Measurements from ENCODE around the gene SPTAN1.
"Not testable (repeated sequence)": the region's sequence is repeated elsewhere in the genome, so short reads cannot be mapped to it uniquely, and the experiment has no call there.

Gene SPTAN1

GRCh38 chr9:128552744-128553440, 505 bp downstream of the SPTAN1 start:
- DNase-seq (ENCODE audit: low read depth, low spot score) = peak; percentile 13

GRCh38 chr9:128553728-128554127, 1.3 kb downstream of the SPTAN1 start:
- DNase-seq (ENCODE audit: low read depth, low spot score) = no peak

GRCh38 chr9:128554155-128554862, 1.9 kb downstream of the SPTAN1 start:
- no peak for DNase-seq (ENCODE audit: low read depth, low spot score)

GRCh38 chr9:128555180-128555721, 2.9 kb downstream of the SPTAN1 start:
- DNase-seq (ENCODE audit: low read depth, low spot score) = no peak

GRCh38 chr9:128556276-128556675, 3.9 kb downstream of the SPTAN1 start:
- no peak for DNase-seq (ENCODE audit: low read depth, low spot score)

GRCh38 chr9:128556926-128557634, 4.7 kb downstream of the SPTAN1 start:
- DNase-seq (ENCODE audit: low read depth, low spot score) = no peak

GRCh38 chr9:128558431-128559310, 6.3 kb downstream of the SPTAN1 start:
- DNase-seq (ENCODE audit: low read depth, low spot score) = no peak

GRCh38 chr9:128565578-128565977, 13.2 kb downstream of the SPTAN1 start:
- no peak for DNase-seq (ENCODE audit: low read depth, low spot score)

GRCh38 chr9:128568470-128569078, 16.2 kb downstream of the SPTAN1 start:
- no peak for DNase-seq (ENCODE audit: low read depth, low spot score)

GRCh38 chr9:128575469-128575868, 23.1 kb downstream of the SPTAN1 start:
- DNase-seq (ENCODE audit: low read depth, low spot score) = no peak

- no peak for DNase-seq (ENCODE audit: low read depth, low spot score)
Measured at GRCh38 chr9:128575916-128576315, 23.5 kb downstream of the SPTAN1 start.

- DNase-seq (ENCODE audit: low read depth, low spot score) = no peak
Measured at GRCh38 chr9:128577206-128577605, 24.8 kb downstream of the SPTAN1 start.

GRCh38 chr9:128579194-128579593, 26.8 kb downstream of the SPTAN1 start:
- DNase-seq (ENCODE audit: low read depth, low spot score) = no peak

- DNase-seq (ENCODE audit: low read depth, low spot score) = no peak
Measured at GRCh38 chr9:128580731-128581130, 28.3 kb downstream of the SPTAN1 start.

- DNase-seq (ENCODE audit: low read depth, low spot score) = not testable (repeated sequence)
Measured at GRCh38 chr9:128585155-128585554, 32.8 kb downstream of the SPTAN1 start.

- not testable (repeated sequence) for DNase-seq (ENCODE audit: low read depth, low spot score)
Measured at GRCh38 chr9:128586934-128587333, 34.5 kb downstream of the SPTAN1 start.

- DNase-seq (ENCODE audit: low read depth, low spot score) = no peak
Measured at GRCh38 chr9:128587453-128587852, 35.1 kb downstream of the SPTAN1 start.

- no peak for DNase-seq (ENCODE audit: low read depth, low spot score)
Measured at GRCh38 chr9:128588581-128589233, 36.3 kb downstream of the SPTAN1 start.

- no peak for DNase-seq (ENCODE audit: low read depth, low spot score)
Measured at GRCh38 chr9:128593039-128593438, 40.7 kb downstream of the SPTAN1 start.

GRCh38 chr9:128593856-128594255, 41.5 kb downstream of the SPTAN1 start:
- DNase-seq (ENCODE audit: low read depth, low spot score) = no peak

All from activated CD4-positive, CD25-positive, alpha-beta regulatory T cell treated with anti-CD3 and anti-CD28 coated beads, Interleukin-2, amount 50 U/mL, for 16 hours (primary cell).